ENCODE results near the gene TNNT2. TPM values are rescaled to one million over a fixed set of nuclear protein-coding genes. Genes with fewer than 3 reads are reported as not detected.

The TNNT2 gene
- total RNA-seq, 1 experiment from 2014 or later, result not detected

GRCh38 chr1:201326710-201327109 lies 50.8 kb downstream of the TNNT2 start:
- no peaks in the 10 kb centered on the region for H3K36me3 ChIP-seq
- H3K4me1 ChIP-seq (replicated peaks), result no peaks in the 10 kb centered on the region
- H3K9me3 ChIP-seq (replicated peaks), result no peaks in the 10 kb centered on the region
- H3K4me3 ChIP-seq, result no peak overlapping the region
- no peak overlapping the region for H3K27ac ChIP-seq
- no peak for DNase-seq (ENCODE audit: low read depth in 1 of 2, low spot score in 2 of 2)
- no peaks in the 10 kb centered on the region for H3K27me3 ChIP-seq (replicated peaks)

- H3K36me3 ChIP-seq, result no peaks in the 10 kb centered on the region
- H3K27ac ChIP-seq, result no peak overlapping the region
- H3K9me3 ChIP-seq (replicated peaks), result no peaks in the 10 kb centered on the region
- no peak for DNase-seq (ENCODE audit: low read depth in 1 of 2, low spot score in 2 of 2)
- H3K4me3 ChIP-seq, result no peak overlapping the region
- no peaks in the 10 kb centered on the region for H3K27me3 ChIP-seq (replicated peaks)
- no peaks in the 10 kb centered on the region for H3K4me1 ChIP-seq (replicated peaks)
Observed at GRCh38 chr1:201325678-201326060, 51.8 kb downstream of the TNNT2 start.

DNA sequence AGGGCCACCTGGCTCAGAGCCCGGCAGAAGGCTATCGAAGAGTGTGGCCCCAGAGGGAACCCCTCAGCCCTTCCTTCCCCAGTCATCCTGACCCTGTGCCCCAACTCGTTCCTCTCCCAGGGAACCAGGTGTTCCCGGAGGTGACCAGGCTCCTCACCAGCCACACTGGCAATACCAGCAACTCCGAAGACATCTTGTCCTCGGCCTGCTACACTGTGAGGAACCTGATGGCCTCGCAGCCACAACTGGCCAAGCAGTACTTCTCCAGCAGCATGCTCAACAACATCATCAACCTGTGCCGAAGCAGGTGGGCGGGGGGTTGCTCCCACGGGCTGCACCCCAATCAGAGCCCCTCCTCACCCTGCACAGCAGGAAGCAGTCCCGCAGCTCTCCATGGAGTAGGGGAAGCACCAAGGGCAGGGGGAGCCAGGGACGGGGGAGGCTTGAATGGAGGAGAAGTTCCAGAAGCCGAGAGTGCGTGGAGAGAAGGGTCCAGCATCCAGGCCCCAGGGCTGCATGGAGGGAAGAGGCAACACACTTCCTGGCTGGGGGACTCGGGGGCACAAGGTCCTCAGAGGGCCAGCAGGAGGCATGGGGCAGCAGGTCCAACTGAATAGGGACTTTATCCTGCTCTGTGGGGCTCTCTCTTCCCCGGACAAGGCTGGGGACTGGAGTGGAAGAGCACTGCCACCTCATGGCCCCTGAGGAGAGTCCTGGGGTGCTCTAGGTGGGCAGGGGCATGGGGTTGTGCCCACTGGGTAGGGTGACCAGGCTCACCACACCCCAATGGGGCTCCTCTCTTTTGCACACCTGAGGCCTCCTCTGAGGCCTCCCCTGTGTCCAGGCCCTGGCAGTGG lies 52.4 kb downstream of the TNNT2 start:
- Histone ChIP-seq H3K36me3 (no peaks in the 10 kb centered on the region), H3K4me1 (replicated peaks) (no peaks in the 10 kb centered on the region), H3K27ac (no peak overlapping the region), H3K27me3 (replicated peaks) (no peaks in the 10 kb centered on the region), H3K4me3 (no peak overlapping the region), H3K9me3 (replicated peaks) (no peaks in the 10 kb centered on the region)
- DNase-seq (ENCODE audit: low read depth in 1 of 2, low spot score in 2 of 2), result no peak

DNA sequence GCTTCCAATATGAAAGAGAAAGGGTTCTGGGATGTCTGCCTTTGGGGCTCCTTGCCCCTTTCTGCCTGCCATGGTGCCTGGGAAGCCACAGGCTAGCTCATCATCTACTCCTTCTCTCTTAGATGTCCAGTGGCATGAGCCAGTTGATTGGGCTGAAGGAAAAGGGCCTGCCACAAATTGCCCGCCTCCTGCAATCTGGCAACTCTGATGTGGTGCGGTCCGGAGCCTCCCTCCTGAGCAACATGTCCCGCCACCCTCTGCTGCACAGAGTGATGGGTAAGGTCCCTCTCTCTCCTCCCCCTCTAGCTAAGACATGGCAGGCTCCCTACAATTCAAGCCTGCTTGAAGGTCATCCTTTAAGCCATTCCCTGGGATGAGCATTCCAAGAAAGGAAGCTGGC lies 53.2 kb downstream of the TNNT2 start:
- no peak for DNase-seq (ENCODE audit: low read depth in 1 of 2, low spot score in 2 of 2)
- Histone ChIP-seq H3K27me3 (replicated peaks) (no peaks in the 10 kb centered on the region), H3K4me1 (replicated peaks) (no peaks in the 10 kb centered on the region), H3K4me3 (no peak overlapping the region), H3K9me3 (replicated peaks) (no peaks in the 10 kb centered on the region), H3K27ac (no peak overlapping the region), H3K36me3 (no peaks in the 10 kb centered on the region)

GRCh38 chr1:201322653-201323510 lies 54.6 kb downstream of the TNNT2 start:
- Histone ChIP-seq H3K4me3 (no peak overlapping the region), H3K27ac (no peak overlapping the region), H3K4me1 (replicated peaks) (no peaks in the 10 kb centered on the region), H3K27me3 (replicated peaks) (no peaks in the 10 kb centered on the region), H3K9me3 (replicated peaks) (no peaks in the 10 kb centered on the region), H3K36me3 (no peaks in the 10 kb centered on the region)
- DNase-seq (ENCODE audit: low read depth in 1 of 2, low spot score in 2 of 2), result no peak

- H3K4me3 ChIP-seq, result no peak overlapping the region
- no peaks in the 10 kb centered on the region for H3K27me3 ChIP-seq (replicated peaks)
- H3K9me3 ChIP-seq (replicated peaks), result no peaks in the 10 kb centered on the region
Observed at GRCh38 chr1:201321826-201322390, 55.6 kb downstream of the TNNT2 start.

DNA sequence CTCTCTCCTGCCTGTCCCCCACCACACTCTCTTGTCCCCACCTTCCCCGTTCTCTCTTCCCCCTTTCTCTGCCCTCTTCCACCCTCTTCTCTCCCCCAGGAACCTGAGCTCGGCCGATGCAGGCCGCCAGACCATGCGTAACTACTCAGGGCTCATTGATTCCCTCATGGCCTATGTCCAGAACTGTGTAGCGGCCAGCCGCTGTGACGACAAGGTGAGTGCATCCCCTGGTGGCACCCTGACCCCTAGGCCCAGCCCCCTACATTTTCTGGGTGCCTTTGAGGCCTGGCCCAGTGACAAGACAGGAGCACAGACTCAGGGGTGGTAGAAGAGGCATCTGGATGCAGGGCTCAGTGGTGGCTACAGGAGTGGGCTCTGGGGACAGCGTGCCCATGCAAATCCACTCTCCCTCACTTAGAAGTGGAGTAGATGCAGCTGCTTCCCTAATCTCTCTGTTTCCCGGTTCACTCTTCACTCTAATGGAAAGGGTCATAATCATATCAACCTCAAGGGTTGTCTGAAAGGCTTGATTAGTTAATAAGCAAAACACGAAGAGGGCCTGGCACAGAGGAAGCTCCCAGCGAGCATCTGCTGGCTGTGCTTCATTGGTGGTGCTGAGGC lies 57.2 kb downstream of the TNNT2 start:
- no peaks in the 10 kb centered on the region for H3K9me3 ChIP-seq (replicated peaks)
- H3K4me3 ChIP-seq, result no peak overlapping the region
- no peaks in the 10 kb centered on the region for H3K36me3 ChIP-seq
- no peak for DNase-seq (ENCODE audit: low read depth in 1 of 2, low spot score in 2 of 2)
- H3K27ac ChIP-seq, result no peak overlapping the region
- no peaks in the 10 kb centered on the region for H3K4me1 ChIP-seq (replicated peaks)
- no peaks in the 10 kb centered on the region for H3K27me3 ChIP-seq (replicated peaks)

More at GRCh38 chr1:201321826-201322390, 55.6 kb downstream of the TNNT2 start:
- no peak for DNase-seq (ENCODE audit: low read depth in 1 of 2, low spot score in 2 of 2)
- Histone ChIP-seq H3K27ac (no peak overlapping the region), H3K4me1 (replicated peaks) (no peaks in the 10 kb centered on the region), H3K36me3 (no peaks in the 10 kb centered on the region)

DNA sequence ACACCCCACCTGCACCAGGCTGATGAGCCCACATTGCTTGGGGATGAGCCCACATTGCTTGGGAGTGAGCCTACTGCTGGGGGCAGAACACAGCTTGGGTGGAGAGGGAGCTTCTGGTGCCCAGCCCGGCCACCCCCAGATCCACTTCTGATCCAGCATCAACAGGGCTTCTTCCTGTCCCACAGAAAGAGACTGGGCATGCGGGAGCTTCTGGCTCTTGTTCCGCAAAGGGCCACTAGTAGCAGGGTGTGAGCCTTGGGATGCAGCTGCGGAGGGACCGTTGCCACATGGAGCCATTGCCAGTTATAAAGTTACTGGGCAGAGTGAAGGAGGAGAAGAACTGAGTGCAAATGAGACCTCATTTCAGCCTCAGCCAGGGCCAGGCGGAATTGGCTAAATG lies 57.8 kb downstream of the TNNT2 start:
- no peak for DNase-seq (ENCODE audit: low read depth in 1 of 2, low spot score in 2 of 2)
- H3K9me3 ChIP-seq (replicated peaks), result no peaks in the 10 kb centered on the region
- H3K27ac ChIP-seq, result no peak overlapping the region
- no peaks in the 10 kb centered on the region for H3K36me3 ChIP-seq
- H3K27me3 ChIP-seq (replicated peaks), result 0 out of 2 replicates have a peak, but pooled peaks cover 2% of the 10 kb centered on the region
- no peaks in the 10 kb centered on the region for H3K4me1 ChIP-seq (replicated peaks)
- H3K4me3 ChIP-seq, result no peak overlapping the region

DNA sequence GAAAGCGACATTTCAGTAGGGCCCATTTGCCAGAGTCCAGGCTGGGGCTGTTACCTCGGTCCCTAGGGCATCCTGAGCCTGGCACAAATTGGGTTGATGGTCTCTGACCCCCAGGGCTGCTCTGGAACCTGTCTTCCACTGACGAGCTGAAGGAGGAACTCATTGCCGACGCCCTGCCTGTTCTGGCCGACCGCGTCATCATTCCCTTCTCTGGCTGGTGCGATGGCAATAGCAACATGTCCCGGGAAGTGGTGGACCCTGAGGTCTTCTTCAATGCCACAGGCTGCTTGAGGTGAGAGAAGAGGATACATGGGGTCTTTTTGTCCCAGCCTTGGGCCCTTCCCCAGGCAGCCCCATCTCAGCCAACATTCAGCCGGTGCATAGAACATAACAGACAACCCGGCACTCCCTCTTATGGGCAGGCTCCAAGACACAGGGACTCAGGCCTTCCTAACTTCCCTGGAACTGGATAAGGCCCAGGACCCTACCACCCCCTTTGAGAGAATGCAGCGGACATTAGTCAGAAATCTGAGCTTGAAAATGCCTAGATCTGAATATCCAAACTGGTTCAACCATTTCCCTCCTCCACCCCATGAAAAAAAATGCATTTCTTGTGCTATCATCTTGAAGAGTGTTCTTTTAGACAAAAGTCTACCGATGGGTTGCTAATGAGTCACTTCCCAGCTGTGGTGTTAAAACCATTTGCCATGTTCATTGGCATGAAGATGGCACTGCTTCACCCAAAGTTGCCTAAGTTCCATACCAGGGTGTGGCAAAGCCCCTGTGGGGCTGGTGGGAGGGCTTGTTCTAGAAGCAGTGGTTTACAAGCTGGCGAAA lies 58.8 kb downstream of the TNNT2 start:
- no peak for DNase-seq (ENCODE audit: low read depth in 1 of 2, low spot score in 2 of 2)
- H3K4me1 ChIP-seq (replicated peaks), result no peaks in the 10 kb centered on the region
- no peaks in the 10 kb centered on the region for H3K36me3 ChIP-seq
- H3K9me3 ChIP-seq (replicated peaks), result no peaks in the 10 kb centered on the region
- H3K4me3 ChIP-seq, result no peak overlapping the region
- H3K27ac ChIP-seq, result no peak overlapping the region
- peaks cover 2% of the 10 kb centered on the region; the same call in 1 of the 2 replicates for H3K27me3 ChIP-seq (replicated peaks)

GRCh38 chr1:201317551-201317950 lies 59.9 kb downstream of the TNNT2 start:
- H3K9me3 ChIP-seq (replicated peaks), result no peaks in the 10 kb centered on the region
- H3K36me3 ChIP-seq, result no peaks in the 10 kb centered on the region
- no peaks in the 10 kb centered on the region for H3K4me1 ChIP-seq (replicated peaks)
- H3K27ac ChIP-seq, result no peak overlapping the region
- no peak for DNase-seq (ENCODE audit: low read depth in 1 of 2, low spot score in 2 of 2)
- H3K27me3 ChIP-seq (replicated peaks), result peaks cover 2% of the 10 kb centered on the region; the same call in 1 of the 2 replicates
- no peak overlapping the region for H3K4me3 ChIP-seq

GRCh38 chr1:201316556-201316955 lies 60.9 kb downstream of the TNNT2 start:
- Histone ChIP-seq H3K9me3 (replicated peaks) (no peaks in the 10 kb centered on the region), H3K36me3 (no peaks in the 10 kb centered on the region), H3K27ac (no peak overlapping the region), H3K4me3 (no peak overlapping the region), H3K27me3 (replicated peaks) (peaks cover 2% of the 10 kb centered on the region; the same call in 1 of the 2 replicates), H3K4me1 (replicated peaks) (no peaks in the 10 kb centered on the region)
- no peak for DNase-seq (ENCODE audit: low read depth in 1 of 2, low spot score in 2 of 2)

- H3K27ac ChIP-seq, result no peak overlapping the region
- H3K4me1 ChIP-seq (replicated peaks), result no peaks in the 10 kb centered on the region
- no peak for DNase-seq (ENCODE audit: low read depth in 1 of 2, low spot score in 2 of 2)
- H3K4me3 ChIP-seq, result no peak overlapping the region
- H3K9me3 ChIP-seq (replicated peaks), result no peaks in the 10 kb centered on the region
- no peaks in the 10 kb centered on the region for H3K36me3 ChIP-seq
- peaks cover 10% of the 10 kb centered on the region; the same call in 1 of the 2 replicates for H3K27me3 ChIP-seq (replicated peaks)
Observed at GRCh38 chr1:201313086-201313485, 64.4 kb downstream of the TNNT2 start.

DNA sequence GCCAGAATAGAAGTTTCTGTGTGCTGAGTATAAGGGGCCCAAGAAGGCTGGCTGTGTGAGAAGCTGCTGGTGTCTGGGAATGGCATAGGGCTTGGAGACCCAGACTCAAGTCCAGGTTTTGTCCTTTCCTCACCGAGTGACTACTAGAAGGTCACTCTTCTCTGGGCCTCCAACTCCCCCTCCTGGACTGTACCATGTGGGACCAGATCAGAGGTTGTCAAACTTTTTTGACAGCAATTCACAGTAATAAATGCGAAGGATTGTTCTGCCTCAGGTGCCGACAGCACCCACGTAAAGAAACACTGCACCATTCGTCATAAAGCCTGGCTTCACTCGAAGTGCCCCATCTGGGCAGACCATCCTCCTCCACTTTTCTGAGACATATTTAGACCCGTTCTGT lies 65.2 kb downstream of the TNNT2 start:
- Histone ChIP-seq H3K27ac (no peak overlapping the region), H3K27me3 (replicated peaks) (peaks cover 10% of the 10 kb centered on the region; the same call in 1 of the 2 replicates), H3K4me3 (no peak overlapping the region)

More for the DNA sequence above, 65.2 kb downstream of the TNNT2 start:
- no peaks in the 10 kb centered on the region for H3K36me3 ChIP-seq
- no peaks in the 10 kb centered on the region for H3K4me1 ChIP-seq (replicated peaks)
- no peaks in the 10 kb centered on the region for H3K9me3 ChIP-seq (replicated peaks)
- no peak for DNase-seq (ENCODE audit: low read depth in 1 of 2, low spot score in 2 of 2)
